ENCODE data around the gene MAB21L4. TPM values are rescaled to one million over a fixed set of nuclear protein-coding genes. Genes with fewer than 3 reads are reported as not detected.

Gene MAB21L4
- total RNA-seq, 4 donors from 2014 or later: 4.9 to 11.6 (median 9.8) TPM; not detected in 1

GRCh38 chr2:240886678-240887609, 9.0 kb downstream of the MAB21L4 start:
- H3K27ac ChIP-seq: no peak overlapping the region
- H3K4me3 ChIP-seq: no peak overlapping the region
- in situ Hi-C loops (cut with MboI; ENCODE audit: low pct_ligation_motif_present in 1 of 4, low pct_unique_long_range_greater_than_20kb in 1 of 4, low sequenced_read_pairs in 3 of 4) (no loop called here), intact Hi-C loops (cut with DNase I; ENCODE audit: low total_unique reads) (no loop called here)
- no peaks in the 10 kb centered on the region for H3K9me3 ChIP-seq
- DNase-seq: no peak
- H3K36me3 ChIP-seq: no peaks in the 10 kb centered on the region
- no peaks in the 10 kb centered on the region for H3K27me3 ChIP-seq
- peaks cover 0 to 12% (median 3%) of the 10 kb centered on the region in 4 donors for H3K4me1 ChIP-seq
- 77 to 100% methylated on average over 1 to 18 of the region's 18 CpGs for WGBS, 2 donors (ENCODE audit: low coverage in 1 of 2)
- no peak for TF ChIP-seq EP300 (IDR thresholded peaks at IDR 0.05; ENCODE audit: low read depth)
- no peak for TF ChIP-seq POLR2A (IDR thresholded peaks at IDR 0.05)
- TF ChIP-seq POLR2AphosphoS5 (IDR thresholded peaks at IDR 0.05): no peak
- TF ChIP-seq CTCF (IDR thresholded peaks at IDR 0.05): no peak

- TF ChIP-seq POLR2AphosphoS5 (IDR thresholded peaks at IDR 0.05): no peak
- TF ChIP-seq POLR2A (IDR thresholded peaks at IDR 0.05): no peak
- TF ChIP-seq CTCF (IDR thresholded peaks at IDR 0.05): no peak
- TF ChIP-seq EP300 (IDR thresholded peaks at IDR 0.05; ENCODE audit: low read depth): no peak
- H3K36me3 ChIP-seq: no peaks in the 10 kb centered on the region
- no peaks in the 10 kb centered on the region for H3K27me3 ChIP-seq
- H3K9me3 ChIP-seq: no peaks in the 10 kb centered on the region
- intact Hi-C loops (cut with DNase I; ENCODE audit: low total_unique reads): no loop called here
- H3K27ac ChIP-seq: no peak overlapping the region
- 74 to 78% methylated on average over 5 of the region's 5 CpGs for WGBS, 2 donors (ENCODE audit: low coverage in 1 of 2)
- no peak for DNase-seq
- peaks cover 0 to 12% (median 3%) of the 10 kb centered on the region in 4 donors for H3K4me1 ChIP-seq
- H3K4me3 ChIP-seq: no peak overlapping the region
- in situ Hi-C loops (cut with MboI; ENCODE audit: low pct_ligation_motif_present in 1 of 4, low pct_unique_long_range_greater_than_20kb in 1 of 4, low sequenced_read_pairs in 3 of 4): no loop called here
Observed at GRCh38 chr2:240886023-240886565, 9.9 kb downstream of the MAB21L4 start.

GRCh38 chr2:240885566-240885965, 10.4 kb downstream of the MAB21L4 start:
- TF ChIP-seq EP300 (IDR thresholded peaks at IDR 0.05; ENCODE audit: low read depth) (no peak), CTCF (IDR thresholded peaks at IDR 0.05) (no peak), POLR2A (IDR thresholded peaks at IDR 0.05) (no peak), POLR2AphosphoS5 (IDR thresholded peaks at IDR 0.05) (no peak)
- Histone ChIP-seq H3K9me3 (no peaks in the 10 kb centered on the region), H3K4me1 (peaks cover 0 to 12% (median 3%) of the 10 kb centered on the region in 4 donors), H3K27me3 (no peaks in the 10 kb centered on the region), H3K36me3 (no peaks in the 10 kb centered on the region), H3K27ac (no peak overlapping the region), H3K4me3 (no peak overlapping the region)
- DNase-seq: no peak
- intact Hi-C loops (cut with DNase I; ENCODE audit: low total_unique reads): no loop called here
- in situ Hi-C loops (cut with MboI; ENCODE audit: low pct_ligation_motif_present in 1 of 4, low pct_unique_long_range_greater_than_20kb in 1 of 4, low sequenced_read_pairs in 3 of 4): no loop called here
- 64% methylated on average over 1 of the region's 1 CpG; no CpG with 5 or more reads in 1 of the 2 donors for WGBS, 2 donors (ENCODE audit: low coverage in 1 of 2)

GRCh38 chr2:240884745-240885144, 11.2 kb downstream of the MAB21L4 start:
- no peak overlapping the region for H3K4me3 ChIP-seq
- TF ChIP-seq POLR2AphosphoS5 (IDR thresholded peaks at IDR 0.05): no peak
- no peak for TF ChIP-seq CTCF (IDR thresholded peaks at IDR 0.05)
- TF ChIP-seq POLR2A (IDR thresholded peaks at IDR 0.05): no peak
- no peak for TF ChIP-seq EP300 (IDR thresholded peaks at IDR 0.05; ENCODE audit: low read depth)
- intact Hi-C loops (cut with DNase I; ENCODE audit: low total_unique reads) (no loop called here), in situ Hi-C loops (cut with MboI; ENCODE audit: low pct_ligation_motif_present in 1 of 4, low pct_unique_long_range_greater_than_20kb in 1 of 4, low sequenced_read_pairs in 3 of 4) (no loop called here)
- no peak overlapping the region for H3K27ac ChIP-seq
- 77% methylated on average over 3 of the region's 3 CpGs; no CpG with 5 or more reads in 1 of the 2 donors for WGBS, 2 donors (ENCODE audit: low coverage in 1 of 2)
- peaks cover 0 to 8% (median 3%) of the 10 kb centered on the region in 4 donors for H3K4me1 ChIP-seq
- no peaks in the 10 kb centered on the region for H3K27me3 ChIP-seq
- no peak for DNase-seq
- no peaks in the 10 kb centered on the region for H3K36me3 ChIP-seq
- H3K9me3 ChIP-seq: no peaks in the 10 kb centered on the region

Measured in transverse colon (tissue), 4 donors.